ENCODE results near the gene EIF1AX. TPM values are rescaled to one million over a fixed set of nuclear protein-coding genes. Genes with fewer than 3 reads are reported as not detected.
"Not testable (repeated sequence)": the region's sequence is repeated elsewhere in the genome, so short reads cannot be mapped to it uniquely, and the experiment has no call there.

The EIF1AX gene
- total RNA-seq, 1 experiment from 2014 or later = 77.3 TPM

- intact Hi-C loops (cut with micrococcal nuclease; ENCODE audit: unreplicated experiment); DNase-seq; BruUV-seq (replicated peaks); H2AFZ ChIP-seq; H3K4me3 ChIP-seq; H4K20me1 ChIP-seq (ENCODE audit: insufficient read depth); H3K4me1 ChIP-seq (replicated peaks; ENCODE audit: insufficient read depth); H3K27me3 ChIP-seq (ENCODE audit: insufficient read depth, low read depth); H3K9me2 ChIP-seq (ENCODE audit: insufficient read depth); H3K9me3 ChIP-seq (ENCODE audit: insufficient read depth, low read depth); H3K27ac ChIP-seq; POLR2A ChIA-PET (ENCODE audit: unreplicated experiment); CTCF ChIA-PET; H3K79me2 ChIP-seq (ENCODE audit: low read depth); H3K4me2 ChIP-seq: not testable (repeated sequence)
- Histone ChIP-seq H3F3A (ENCODE audit: insufficient read depth, low read depth) (peaks cover 21% of the 10 kb centered on the region; the same call in 1 of the 2 replicates), H3K36me3 (ENCODE audit: low read depth) (0 out of 2 replicates have a peak, but pooled peaks cover 12% of the 10 kb centered on the region)
- peak; percentile 54 for TF ChIP-seq CTCF (conservative IDR thresholded peaks at IDR 0.05)
Measured at GRCh38 chrX:20127440-20127839, 14.2 kb downstream of the EIF1AX start.

GRCh38 chrX:20126833-20127232 lies 14.8 kb downstream of the EIF1AX start:
- H3K4me3 ChIP-seq; H3K4me2 ChIP-seq; DNase-seq; CTCF ChIA-PET; H3K9me3 ChIP-seq (ENCODE audit: insufficient read depth, low read depth); H3K79me2 ChIP-seq (ENCODE audit: low read depth); BruUV-seq (replicated peaks); H3K27ac ChIP-seq; POLR2A ChIA-PET (ENCODE audit: unreplicated experiment); H3K27me3 ChIP-seq (ENCODE audit: insufficient read depth, low read depth); H4K20me1 ChIP-seq (ENCODE audit: insufficient read depth); H3K4me1 ChIP-seq (replicated peaks; ENCODE audit: insufficient read depth); H2AFZ ChIP-seq; intact Hi-C loops (cut with micrococcal nuclease; ENCODE audit: unreplicated experiment); H3K9me2 ChIP-seq (ENCODE audit: insufficient read depth): not testable (repeated sequence)
- Histone ChIP-seq H3K36me3 (ENCODE audit: low read depth) (0 out of 2 replicates have a peak, but pooled peaks cover 12% of the 10 kb centered on the region), H3F3A (ENCODE audit: insufficient read depth, low read depth) (peaks cover 21% of the 10 kb centered on the region; the same call in 1 of the 2 replicates)

GRCh38 chrX:20124964-20125363 lies 16.7 kb downstream of the EIF1AX start:
- no TSS peak for BruUV-seq (replicated peaks)
- H3K27me3 ChIP-seq (ENCODE audit: insufficient read depth, low read depth) = no peaks in the 10 kb centered on the region
- intact Hi-C loops (cut with micrococcal nuclease; ENCODE audit: unreplicated experiment) = no loop called here

More at GRCh38 chrX:20124964-20125363, 16.7 kb downstream of the EIF1AX start:
- Histone ChIP-seq H3K4me1 (replicated peaks; ENCODE audit: insufficient read depth) (no peaks in the 10 kb centered on the region), H3K27ac (no peak overlapping the region), H3F3A (ENCODE audit: insufficient read depth, low read depth) (peaks cover 20% of the 10 kb centered on the region; the same call in 1 of the 2 replicates), H4K20me1 (ENCODE audit: insufficient read depth) (no peaks in the 10 kb centered on the region), H3K9me3 (ENCODE audit: insufficient read depth, low read depth) (no peaks in the 10 kb centered on the region), H3K4me3 (no peak overlapping the region), H2AFZ (no peak overlapping the region), H3K79me2 (ENCODE audit: low read depth) (no peaks in the 10 kb centered on the region), H3K36me3 (ENCODE audit: low read depth) (0 out of 2 replicates have a peak, but pooled peaks cover 12% of the 10 kb centered on the region), H3K4me2 (no peak overlapping the region), H3K9me2 (ENCODE audit: insufficient read depth) (no peaks in the 10 kb centered on the region)
- no peak for TF ChIP-seq CTCF (conservative IDR thresholded peaks at IDR 0.05)
- no peak for TF ChIP-seq EZH2 (IDR thresholded peaks at IDR 0.05; ENCODE audit: low read depth)
- CTCF ChIA-PET = no interaction called here
- POLR2A ChIA-PET (ENCODE audit: unreplicated experiment) = no interaction called here
- no peak for DNase-seq
